HG03060 (cell line): ENCODE data around the gene SLC6A4.
"Not testable (repeated sequence)": the region's sequence is repeated elsewhere in the genome, so short reads cannot be mapped to it uniquely, and the experiment has no call there.

ENCODE experiments used
- ATAC-seq: cut with Tn5 transposase; IDR thresholded peaks from one replicate; pipeline ENCODE4 v1.9.1; 2021; ENCODE audit warnings: low read depth, moderate number of reproducible peaks; ENCODE audit not compliant: unreplicated experiment

SLC6A4 gene

DNA sequence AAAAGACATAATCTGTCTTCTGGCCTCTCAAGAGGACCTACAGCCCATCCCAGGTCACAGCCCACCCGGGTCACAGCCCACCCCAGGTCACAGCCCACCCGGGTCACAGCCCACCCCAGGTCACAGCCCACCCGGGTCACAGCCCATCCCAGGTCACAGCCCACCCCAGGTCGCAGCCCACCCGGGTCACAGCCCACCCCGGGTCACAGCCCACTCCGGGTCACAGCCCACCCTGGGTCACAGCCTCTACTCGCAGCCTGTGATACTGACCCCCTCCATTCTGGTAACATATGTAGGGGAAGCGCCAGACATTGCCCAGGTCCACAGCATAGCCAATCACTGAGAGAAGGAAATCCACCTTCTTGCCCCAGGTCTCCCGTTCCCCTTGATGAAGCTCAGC lies 14.2 kb downstream of the SLC6A4 start:
- ATAC-seq: no peak

DNA sequence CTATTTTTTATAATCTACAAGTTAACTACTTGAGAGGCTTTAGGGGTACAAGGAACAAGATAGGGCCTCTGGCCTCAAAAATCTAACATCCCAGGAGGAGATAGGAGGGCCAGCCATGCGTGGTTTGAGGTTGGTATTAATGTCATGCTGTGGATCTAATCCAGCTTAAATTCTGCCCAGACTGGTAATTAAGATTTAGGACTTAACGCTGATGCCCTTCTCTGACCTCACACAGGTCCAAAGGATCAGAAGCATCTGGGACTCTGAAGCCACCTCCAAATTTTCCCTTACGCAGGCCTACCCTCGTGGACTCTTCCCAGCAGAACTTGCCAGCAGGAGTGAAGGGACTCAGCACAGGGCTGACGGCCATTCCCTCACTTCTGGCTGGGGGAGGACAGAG lies 15.1 kb downstream of the SLC6A4 start:
- no peak for ATAC-seq

DNA sequence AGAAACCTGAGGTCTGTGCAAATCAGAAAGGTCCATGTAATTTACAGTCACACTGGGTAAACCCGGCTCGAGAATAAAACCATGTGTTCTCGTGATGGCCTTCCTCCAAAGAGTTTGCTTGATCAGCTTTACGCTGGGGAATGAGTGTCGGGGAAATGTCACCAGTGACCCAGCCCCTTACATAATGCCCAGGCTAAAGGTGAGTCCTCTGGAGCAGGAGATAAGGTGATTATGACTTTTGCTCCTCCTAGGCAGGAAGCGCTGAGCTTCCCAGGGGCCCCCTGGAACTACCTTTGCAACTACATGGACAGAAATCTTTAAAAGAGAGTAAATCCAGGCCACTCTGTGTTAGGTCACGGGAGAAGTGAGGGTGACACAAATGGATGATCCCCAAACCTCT lies 15.7 kb downstream of the SLC6A4 start:
- ATAC-seq: no peak

DNA sequence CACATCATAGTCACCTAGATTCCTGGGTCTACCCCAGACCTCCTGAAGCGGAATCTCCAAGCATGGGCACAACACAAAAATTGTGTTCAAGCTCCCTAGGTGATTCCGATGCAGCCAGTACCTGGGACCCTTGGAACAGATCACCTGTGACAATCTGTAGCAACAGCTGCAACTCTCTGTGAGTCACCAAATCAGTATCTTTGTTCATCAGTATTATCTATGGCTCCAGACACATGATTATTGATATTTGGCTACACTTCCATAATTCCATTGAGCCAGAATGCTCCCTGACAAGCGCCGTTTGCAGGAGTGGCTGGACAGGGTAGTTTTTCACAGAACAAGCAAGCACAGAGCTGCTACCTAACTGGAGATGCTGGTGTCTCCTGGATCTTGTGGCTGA lies 16.2 kb downstream of the SLC6A4 start:
- ATAC-seq: no peak

DNA sequence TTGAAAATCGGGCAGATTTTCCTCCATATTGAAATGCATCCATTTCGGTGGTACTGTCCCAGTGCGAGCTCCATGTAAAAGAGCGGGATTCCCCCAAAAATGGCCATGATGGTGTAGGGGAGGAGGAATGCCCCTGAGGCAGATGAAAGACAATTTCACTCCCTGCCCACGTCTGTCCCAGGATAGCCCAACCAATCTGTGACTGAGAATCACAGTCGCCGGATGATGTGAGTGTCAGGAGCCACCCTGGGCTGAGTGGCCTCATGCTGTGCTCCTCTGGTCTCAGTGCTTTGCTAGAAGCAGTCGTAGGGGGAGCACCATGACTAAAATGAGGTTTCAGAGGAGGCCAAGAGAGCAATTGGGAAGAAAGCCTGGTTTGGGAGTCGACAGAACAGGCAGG lies 16.7 kb downstream of the SLC6A4 start:
- ATAC-seq: no peak

DNA sequence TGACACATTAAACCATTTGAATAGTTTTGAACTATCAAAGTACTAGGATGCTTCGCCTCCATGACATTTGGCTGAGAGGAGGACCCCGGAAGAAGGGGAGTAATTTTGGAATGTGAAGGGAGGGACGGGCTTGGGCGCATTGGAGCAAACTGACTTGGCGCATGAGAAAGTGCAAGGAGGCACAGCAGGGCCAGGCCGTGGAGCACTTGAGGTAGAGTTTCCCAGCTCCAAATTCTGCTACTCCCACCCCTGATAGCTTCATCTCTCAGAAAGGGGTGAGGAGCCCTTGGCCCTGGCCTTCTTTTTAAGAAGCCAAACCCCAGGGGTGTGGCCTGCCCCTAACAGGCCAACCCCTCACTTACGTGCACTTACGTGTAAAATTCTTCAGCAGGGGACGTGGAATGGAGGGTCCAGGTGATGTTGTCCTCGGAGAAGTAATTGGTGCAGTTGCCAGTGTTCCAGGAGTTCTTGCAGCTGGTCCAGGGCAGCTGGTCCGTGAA lies 17.7 kb downstream of the SLC6A4 start:
- ATAC-seq: no peak

DNA sequence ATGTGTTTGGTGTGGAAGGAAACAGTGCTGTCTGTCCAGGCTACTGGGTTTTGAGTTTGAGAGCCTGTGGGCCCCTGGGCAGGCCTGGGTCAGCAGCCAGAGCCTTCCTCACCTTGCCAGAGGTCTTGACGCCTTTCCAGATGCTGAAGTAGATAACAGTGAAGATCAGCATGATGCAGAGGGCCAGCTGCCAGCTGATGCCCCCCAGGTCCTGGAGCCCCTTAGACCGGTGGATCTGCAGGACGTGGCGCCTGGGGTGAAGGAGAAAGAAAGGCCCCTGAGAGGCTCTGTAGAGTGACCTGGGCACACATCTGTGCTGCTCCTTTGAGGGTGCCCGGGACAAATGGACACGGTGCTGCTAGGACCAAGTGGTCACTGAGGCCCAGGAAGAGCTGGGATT lies 18.4 kb downstream of the SLC6A4 start:
- ATAC-seq: no peak

DNA sequence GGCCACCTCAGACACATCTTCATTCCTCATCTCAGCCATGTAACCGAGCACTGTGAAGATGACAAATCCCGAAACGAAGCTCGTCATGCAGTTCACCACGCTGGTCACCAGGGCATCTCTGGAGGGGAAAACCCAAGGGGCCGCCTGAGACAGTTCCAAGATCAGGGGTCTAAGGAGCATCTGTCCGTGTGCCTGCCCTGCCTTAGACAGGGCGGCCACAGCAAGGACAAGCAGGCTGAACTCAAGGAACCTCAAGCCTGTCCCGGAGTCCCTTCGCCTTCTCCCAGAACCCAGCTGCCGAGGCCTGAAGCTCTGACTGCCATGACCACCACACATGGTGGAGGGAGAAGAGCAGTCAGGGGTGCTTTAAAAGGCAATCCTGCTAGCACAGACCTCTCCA lies 22.7 kb downstream of the SLC6A4 start:
- no peak for ATAC-seq

DNA sequence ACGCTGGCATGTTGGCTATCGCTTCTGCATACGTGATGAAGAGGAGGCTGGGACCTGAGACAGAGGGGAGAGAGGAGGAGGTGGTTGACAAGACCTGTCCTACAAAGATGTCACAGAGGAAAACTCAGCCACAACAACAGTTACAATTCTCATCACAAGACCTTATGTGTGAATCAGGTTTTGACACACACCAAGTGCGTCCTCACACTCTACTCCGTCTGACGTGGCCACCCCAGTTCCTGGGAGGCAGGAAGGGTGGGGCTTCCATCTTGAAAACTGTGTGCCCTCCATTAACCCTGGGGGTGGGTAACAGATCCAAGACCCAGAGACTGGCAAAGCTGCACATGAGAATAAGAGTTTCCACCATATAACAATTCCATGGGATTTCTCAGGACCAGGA lies 24.1 kb downstream of the SLC6A4 start:
- no peak for ATAC-seq

DNA sequence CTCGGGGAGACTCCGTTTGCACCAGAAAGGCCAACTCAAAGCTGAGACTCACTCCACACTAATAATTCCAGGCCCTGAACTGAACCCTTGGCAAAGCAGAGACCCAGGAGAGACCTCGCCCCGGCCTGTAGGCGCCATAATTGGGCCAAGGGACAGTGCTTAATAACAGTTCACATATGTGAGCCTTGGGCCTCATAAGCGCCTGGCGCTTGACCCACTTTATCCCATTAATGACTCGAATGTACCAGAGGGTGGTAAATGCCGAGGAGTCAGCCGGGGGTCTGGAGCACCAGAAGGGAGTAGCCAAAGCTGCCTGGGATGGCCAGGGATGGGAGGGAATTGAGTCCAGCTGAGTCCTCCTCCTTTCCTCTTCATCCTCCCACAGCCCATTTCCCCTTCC lies 24.6 kb downstream of the SLC6A4 start:
- ATAC-seq: no peak

DNA sequence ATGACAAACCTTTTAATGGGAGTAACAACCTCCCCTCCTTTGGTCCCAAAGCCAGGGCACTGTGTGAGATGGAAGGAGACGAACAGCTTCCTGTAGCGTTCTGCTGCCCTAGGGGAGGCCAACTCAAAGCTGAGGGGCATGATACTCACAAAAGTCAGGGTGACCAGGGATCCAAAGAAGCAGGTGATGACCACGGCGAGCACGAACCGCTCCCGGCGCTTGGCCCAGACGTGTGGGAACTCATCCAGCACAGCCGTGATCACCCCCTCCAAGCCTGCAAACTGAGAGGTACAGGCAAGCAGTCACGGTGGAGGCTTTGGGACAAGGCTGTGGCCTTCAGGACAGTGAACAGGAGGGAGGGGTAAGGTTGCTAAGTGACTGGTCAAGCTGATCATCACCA lies 25.1 kb downstream of the SLC6A4 start:
- ATAC-seq: no peak

DNA sequence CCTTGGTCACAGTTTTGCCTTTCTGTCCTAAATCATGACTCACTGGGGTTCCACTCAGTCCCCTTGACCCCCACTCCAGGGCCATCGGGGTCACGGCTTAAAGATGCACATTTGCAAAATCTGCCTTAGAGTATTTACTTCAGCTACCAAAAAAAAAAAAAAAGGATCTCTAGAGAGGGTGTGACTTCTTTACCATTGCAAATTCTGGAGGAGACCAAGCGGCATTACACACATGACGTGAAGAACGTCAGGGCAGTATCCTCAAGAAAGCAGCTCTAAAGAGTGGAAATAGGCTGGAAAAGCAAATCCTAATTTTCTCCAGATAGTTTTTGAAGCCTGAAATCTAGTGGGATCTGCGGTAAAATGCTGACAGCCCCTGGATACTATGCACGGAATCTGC lies 25.6 kb downstream of the SLC6A4 start:
- ATAC-seq: no peak

DNA sequence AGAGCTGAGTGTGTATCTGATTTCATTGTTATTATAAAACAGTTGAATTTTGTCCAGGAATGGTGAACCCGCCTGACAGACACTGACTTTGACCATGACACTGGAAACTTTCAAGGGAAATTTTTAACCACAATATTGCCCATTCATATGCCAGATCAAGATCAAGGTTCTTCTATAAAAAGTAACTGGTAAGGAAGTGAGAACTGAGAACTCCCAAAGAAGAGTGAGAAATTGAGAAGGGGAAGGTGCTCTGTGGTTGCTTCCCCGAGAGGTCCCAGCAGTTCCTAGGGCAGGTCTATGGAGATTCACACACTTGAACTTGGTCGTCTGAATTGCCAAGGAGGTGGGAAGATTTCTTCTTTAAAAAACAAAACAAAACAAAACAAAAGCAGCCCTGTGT lies 27.3 kb downstream of the SLC6A4 start:
- ATAC-seq: no peak

DNA sequence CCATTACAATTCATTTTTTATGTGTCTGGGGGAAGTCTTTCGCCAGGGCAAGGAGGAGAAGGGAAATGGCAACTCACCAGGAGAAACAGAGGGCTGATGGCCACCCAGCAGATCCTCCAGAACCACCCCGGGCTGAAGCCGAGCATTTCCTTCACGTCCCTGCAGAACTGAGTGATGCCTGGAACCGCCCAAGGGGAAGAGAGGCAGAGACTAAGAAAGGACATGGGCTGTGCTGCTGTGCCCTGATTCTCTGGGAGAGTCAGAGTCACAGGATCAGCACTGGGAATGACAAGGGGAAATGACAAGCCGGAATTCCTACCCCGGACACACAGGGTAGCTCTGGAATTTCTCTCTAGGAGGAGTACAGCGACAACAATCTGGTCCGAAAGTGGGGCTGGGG lies 27.8 kb downstream of the SLC6A4 start:
- ATAC-seq: no peak

DNA sequence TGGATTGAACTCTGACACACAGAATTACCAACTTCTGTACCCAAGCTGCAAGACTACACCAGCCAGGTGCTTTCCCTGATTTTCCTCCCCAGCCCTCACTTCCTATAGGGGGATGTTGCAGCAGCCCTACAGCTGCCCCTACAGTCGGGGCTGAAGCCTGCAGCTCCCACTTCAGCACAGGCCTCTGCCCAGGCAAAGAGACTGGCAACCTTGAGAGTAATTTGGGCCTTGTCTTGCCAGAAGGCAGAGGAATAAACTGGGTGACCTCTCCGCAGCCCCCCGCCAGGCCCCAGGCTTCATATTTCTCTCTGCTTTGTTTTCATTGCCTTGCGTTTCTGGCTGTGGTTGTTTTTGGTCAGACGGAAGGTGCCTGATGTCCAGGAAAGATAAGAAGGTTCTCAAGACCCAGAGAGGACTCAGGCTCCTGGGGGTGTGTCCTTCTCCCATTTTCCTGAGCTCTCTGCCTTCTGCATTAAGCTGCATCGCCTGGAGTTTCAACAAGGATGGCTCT lies 32.0 kb downstream of the SLC6A4 start:
- no peak for ATAC-seq

DNA sequence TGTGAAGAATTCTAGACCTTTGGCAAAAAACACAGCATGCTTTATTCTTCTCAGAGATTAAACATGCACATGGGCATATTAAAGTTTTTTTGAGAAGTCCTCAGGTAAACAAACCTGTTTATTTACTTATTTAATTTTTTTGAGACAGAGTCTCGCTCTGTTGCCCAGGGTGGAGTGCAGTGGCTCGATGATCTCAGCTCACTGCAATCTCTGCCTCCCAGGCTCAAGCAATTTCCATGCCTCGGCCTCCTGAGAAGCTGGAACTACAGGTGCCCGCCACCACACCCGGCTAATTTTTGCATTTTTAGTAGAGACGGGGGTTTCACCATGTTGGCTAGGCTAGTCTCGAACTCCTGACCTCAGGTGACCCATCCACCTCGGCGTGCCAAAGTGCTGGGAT lies 34.8 kb downstream of the SLC6A4 start:
- not testable (repeated sequence) for ATAC-seq

DNA sequence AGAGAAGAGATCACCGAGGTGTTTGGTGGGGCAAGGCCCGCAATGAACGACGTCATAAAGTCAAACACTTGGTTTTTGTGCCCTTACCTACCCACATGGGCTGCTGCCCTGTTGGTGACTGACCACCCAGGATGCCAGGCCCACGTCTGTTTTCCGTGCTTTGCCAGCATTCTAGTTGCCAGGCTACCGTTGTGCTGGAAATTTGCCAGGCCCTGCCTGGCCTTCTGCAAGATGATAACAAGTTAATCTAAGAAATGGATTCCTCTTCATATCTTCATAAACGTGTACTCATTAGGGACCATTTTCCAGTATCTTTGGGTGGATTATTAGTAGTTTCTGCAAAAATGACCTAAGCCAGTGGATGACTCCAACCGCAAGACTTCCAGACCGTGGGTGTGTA lies 35.4 kb downstream of the SLC6A4 start:
- no peak for ATAC-seq

DNA sequence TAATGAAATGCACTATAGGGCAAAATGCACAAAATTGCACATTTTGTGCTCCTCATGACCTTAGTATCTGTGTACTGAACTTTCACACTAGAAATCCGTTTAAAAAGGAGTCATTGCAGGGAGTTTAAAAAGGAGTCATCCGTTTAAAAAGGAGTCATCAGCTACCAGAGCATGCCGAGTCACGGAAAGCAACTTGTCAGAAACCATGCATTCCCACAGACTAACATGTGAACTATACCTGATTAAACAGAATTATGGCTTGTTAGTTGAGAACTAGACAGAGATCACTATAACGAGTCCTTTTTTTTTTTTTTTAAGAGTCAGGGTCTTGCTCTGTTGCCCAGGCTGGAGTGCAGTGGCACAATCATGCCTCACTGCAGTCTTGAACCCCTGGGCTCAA lies 35.9 kb downstream of the SLC6A4 start:
- no peak for ATAC-seq

DNA sequence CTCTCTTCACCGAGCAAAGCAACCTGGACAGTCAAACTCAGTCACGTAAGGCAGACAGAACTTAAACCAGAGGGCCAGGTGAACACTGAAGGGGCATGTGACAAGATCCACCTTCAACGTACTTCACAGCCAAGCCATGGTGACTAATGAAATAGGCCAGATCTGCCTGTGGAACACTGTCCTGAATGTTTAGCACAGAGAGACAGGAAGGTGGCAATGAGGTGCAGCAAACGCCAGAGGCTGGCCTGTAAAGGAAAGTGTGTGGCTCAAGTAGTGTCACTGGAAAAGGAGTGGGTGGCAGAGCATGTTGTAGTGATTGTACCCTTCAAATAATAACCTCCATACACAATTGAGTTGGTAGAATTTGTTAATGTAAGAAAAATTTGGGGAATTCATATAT lies 38.1 kb downstream of the SLC6A4 start:
- no peak for ATAC-seq

DNA sequence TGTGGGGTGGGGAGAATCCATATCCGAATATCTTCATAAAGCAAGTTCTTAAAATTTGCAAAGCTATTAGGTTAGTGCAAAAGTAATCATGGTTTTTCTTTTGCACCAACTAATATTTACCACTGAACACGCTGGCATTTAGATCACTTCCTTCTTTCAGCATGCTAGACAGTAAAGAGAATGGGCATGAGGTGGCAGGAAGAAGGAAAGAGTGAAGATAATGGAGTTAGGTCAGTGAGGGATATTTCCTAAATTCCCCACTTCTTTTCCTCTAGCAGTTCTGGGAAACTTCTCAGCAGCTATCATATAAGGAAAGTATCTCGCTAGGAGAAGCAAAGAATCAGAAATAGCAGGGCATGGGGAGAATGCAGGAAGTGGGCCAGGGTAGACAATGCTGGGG lies 39.0 kb downstream of the SLC6A4 start:
- ATAC-seq: no peak

DNA sequence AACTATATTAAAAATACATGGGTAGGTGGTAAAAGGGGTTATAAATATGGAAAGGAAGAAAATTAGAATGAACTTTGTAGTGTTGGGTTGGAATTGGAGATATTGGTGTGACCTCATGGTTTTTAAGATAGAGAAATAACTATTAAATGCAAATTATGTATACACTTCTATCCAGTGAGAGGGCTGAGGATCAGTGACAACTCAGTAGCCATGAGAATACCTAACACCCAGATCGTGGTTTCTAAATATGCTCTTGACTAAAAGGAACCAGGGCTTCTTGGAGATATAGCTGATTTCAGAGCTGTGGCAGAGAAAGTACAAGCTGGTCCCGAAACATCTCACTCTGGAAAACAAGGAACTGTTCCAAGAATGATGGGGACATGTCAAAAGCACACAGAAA lies 44.4 kb downstream of the SLC6A4 start:
- no peak for ATAC-seq

DNA sequence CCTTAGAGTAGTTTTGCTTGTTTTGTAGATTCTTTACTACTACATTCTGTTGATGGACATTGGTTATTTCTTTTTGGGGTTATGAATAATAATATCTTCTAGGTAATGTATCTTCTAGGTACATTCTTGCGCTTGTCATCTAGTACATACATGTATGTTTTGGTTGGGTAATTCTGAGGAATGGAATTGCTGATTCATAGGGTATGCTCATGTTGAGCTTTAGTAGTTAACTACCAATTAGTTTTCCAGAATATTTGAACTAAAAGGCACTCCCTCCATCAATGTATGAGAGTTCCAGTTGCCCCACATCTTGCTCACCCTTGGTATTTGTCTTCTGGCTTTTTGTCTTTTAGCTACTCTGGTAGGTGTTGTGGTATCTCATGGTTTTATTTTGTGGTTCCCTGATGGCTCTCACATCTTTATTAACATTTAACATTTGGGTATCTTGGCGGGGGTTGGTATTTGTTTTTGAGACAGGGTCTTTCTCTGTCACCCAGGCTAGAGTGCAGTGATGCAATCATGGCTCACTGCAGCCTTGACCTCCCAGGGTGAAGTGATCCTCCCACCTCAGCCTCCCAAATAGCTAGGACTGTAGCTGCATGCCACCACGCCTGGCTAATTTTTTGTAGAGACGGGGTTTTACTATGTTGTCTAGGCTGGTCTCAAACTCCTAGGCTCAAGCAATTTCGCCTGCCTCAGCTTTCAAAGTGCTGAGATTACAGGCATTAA lies 47.1 kb downstream of the SLC6A4 start:
- ATAC-seq: no peak

DNA sequence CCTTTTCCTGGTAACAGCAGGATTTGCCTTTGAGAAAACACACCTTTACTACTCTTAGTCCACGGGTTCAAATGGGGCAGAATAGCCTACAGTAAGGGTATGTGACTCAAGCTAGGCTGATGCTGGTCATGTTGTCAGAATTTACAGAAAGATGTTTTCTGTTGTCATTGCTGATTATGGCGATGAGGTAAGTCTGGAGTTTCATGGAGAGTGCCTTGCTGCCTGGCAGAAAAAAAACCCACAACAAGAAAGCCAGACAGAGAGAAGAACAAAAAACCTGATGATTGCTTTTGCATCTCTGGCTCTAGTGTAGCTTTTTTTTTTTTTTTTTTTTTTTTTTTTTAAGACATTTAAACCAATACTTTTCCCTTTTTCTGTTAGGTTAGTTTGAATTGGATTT lies 47.9 kb downstream of the SLC6A4 start:
- no peak for ATAC-seq
